Upper lobe of left lung (tissue), 4 donors: Measurements from ENCODE around the gene CHRNA7.
"Not testable (repeated sequence)": the region's sequence is repeated elsewhere in the genome, so short reads cannot be mapped to it uniquely, and the experiment has no call there.

Experiments
- CTCF ChIP-seq, 6 experiments: fragments of 450-650 bp in 4 of 6; fragments of 200-600 bp in 2 of 6; sonication (generic) in 2 of 6; IDR thresholded peaks; one replicate each; pipeline ENCODE4 v1.5.1; 2016 to 2019; ENCODE audit warnings: antibody characterized with exemption in 6 of 6
- POLR2A ChIP-seq, 4 donors: fragments of 450-650 bp; IDR thresholded peaks; one replicate each; pipeline ENCODE4 v1.5.1; 2016 to 2017; ENCODE audit warnings: antibody characterized with exemption in 4 of 4, mild to moderate bottlenecking in 2 of 4
- POLR2AphosphoS5 ChIP-seq, 2 donors: sonication (generic); formaldehyde crosslinking; IDR thresholded peaks; one replicate each; pipeline ENCODE4 v1.5.1; 2017; ENCODE audit warnings: antibody characterized with exemption in 2 of 2

- not testable (repeated sequence) for TF ChIP-seq POLR2A, CTCF, POLR2AphosphoS5 (IDR thresholded peaks at IDR 0.05)
Measured at GRCh38 chr15:32196206-32196605, 165.9 kb downstream of the CHRNA7 start.
